NCI-H1436 treated with DMSO at 0.1 percent for 48 hours (cell line): ENCODE results near the gene TBXAS1.

Experiments used
- DNase-seq: peaks from one replicate; lab custom pipeline; 2025; lab: John Stamatoyannopoulos, UW

TBXAS1 gene

GRCh38 chr7:140024585-140024984 is 195.5 kb downstream of the TBXAS1 start:
- no peak for DNase-seq

- DNase-seq: no peak
Measured at GRCh38 chr7:140025241-140025640, 196.2 kb downstream of the TBXAS1 start.

- DNase-seq: no peak
Measured at GRCh38 chr7:140025814-140026433, 196.9 kb downstream of the TBXAS1 start.

GRCh38 chr7:140026935-140027334 is 197.9 kb downstream of the TBXAS1 start:
- DNase-seq: no peak

GRCh38 chr7:140027858-140028257 is 198.8 kb downstream of the TBXAS1 start:
- no peak for DNase-seq

GRCh38 chr7:140028311-140028710 is 199.2 kb downstream of the TBXAS1 start:
- DNase-seq: no peak

GRCh38 chr7:140029072-140029471 is 200.0 kb downstream of the TBXAS1 start:
- DNase-seq: no peak

DNA sequence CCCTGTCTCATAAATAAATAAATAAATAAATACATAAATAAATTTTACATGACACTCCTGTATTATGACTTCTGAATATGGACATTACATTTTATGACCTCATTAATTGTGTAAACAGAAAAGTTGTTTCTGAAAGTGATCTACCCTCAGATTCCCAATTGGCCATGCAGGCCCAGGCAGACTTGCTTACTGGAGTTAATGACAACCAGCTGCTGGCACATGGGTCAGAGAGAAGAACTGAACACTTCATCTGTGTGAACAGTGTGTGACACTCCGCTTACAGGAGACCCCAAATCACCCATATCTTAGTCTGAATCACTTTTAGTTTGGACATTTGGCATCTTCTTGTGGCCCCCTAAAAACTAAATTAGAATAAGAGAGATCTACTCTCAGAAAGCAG is 202.3 kb downstream of the TBXAS1 start:
- DNase-seq: no peak

- no peak for DNase-seq
Measured at GRCh38 chr7:140033036-140033435, 204.0 kb downstream of the TBXAS1 start.

- no peak for DNase-seq
Measured at GRCh38 chr7:140033779-140034363, 204.8 kb downstream of the TBXAS1 start.

DNA sequence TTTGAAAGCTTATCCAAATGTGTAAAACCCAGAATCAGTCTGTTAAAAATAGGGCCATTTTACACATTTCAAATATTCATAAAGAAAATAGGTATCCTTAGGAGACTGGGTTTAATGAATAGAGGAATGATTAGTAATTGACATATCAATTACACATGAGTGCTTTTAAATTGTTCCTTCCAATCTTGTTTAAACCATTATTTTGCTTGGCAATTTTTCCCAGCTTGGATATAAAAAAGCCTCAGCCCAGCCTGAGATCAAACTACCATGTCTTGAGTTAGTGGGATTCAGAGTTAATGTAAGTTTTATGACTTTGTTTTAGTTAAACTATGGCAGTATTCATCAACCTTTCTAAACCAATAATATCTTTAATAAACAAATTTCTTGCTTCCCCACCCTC is 205.4 kb downstream of the TBXAS1 start:
- no peak for DNase-seq

DNA sequence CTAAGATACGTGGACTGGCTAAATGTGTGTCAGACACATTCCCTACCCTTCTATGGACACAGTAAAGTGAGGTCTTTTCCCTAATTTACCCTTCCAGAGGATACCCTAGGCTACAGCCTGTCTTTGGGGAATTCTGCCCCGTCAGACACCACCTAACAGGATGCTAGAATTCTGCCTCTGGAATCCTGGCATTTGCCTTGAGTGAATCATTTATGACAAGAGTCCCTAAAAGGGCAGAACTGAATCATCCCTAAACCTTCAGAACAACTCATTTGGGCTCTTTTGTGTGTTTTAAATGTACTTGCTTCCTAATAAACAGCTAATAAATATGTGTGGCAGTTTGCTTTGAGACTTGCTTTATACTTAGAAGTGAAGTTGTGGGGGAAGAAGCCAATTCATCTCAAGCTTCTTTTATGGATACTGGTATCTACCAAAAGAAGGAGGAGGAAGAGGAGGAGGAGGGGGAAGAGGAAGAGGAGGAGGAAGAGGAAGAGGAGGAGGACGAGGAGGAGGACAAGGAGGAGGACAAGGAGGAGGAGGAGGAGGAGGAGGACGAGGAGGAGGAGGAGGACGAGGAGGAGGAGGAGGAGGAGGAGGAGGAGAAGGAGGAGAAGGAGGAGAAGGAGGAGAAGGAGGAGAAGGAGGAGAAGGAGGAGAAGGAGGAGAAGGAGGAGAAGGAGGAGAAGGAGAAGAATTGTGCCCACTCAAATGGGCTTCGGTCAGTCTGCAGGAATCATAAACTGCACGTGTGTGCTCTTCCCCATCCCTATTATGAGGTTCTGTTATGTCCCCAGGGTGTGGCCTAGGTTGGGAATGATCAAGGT is 206.5 kb downstream of the TBXAS1 start:
- no peak for DNase-seq

- DNase-seq: no peak
Measured at GRCh38 chr7:140036224-140036962, 207.3 kb downstream of the TBXAS1 start.

GRCh38 chr7:140039066-140039465 is 210.0 kb downstream of the TBXAS1 start:
- DNase-seq: no peak

- DNase-seq: no peak
Measured at GRCh38 chr7:140039896-140040295, 210.8 kb downstream of the TBXAS1 start.

GRCh38 chr7:140041659-140042385 is 212.8 kb downstream of the TBXAS1 start:
- DNase-seq: no peak

- no peak for DNase-seq
Measured at GRCh38 chr7:140042386-140042670, 213.3 kb downstream of the TBXAS1 start.

DNA sequence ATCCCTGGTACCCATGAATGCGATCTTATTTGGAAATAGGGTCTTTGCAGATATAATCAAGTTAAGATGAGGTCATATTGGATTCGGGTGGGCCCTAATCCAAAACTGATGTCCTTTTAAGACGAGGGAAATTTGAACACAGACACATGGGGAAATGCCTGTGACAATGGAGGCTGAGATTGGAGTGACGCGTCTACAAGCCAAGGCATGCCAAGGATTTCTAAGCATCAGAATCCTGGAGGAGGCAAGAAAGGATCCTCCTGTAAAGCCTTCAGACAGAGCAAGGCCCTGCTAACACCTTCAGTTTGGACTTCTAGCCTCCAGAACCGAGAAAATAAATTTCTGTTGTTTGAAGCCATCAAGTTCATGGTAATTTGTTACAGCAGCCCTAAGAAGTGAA is 215.2 kb downstream of the TBXAS1 start:
- DNase-seq: no peak

- DNase-seq: no peak
Measured at GRCh38 chr7:140045697-140046096, 216.6 kb downstream of the TBXAS1 start.

GRCh38 chr7:140047197-140047596 is 218.1 kb downstream of the TBXAS1 start:
- DNase-seq: no peak

DNA sequence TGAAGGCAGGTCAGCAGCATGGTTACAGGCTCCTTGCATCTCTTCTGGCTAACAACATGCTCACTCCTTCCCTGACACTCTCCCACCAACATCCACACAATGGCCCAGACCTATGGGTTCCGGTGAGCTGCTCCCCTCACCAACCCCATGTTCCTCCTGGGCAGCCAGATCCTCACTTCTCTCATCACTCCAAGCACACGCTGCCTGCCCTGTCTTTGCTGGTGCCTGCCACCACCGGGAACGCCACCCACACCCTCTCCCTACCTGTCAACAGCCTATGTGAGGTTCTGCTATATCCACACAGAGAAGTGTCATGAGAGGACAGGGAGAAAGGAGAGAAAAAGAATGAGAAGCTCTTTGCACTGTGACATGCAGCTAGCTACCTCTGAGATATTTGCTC is 219.1 kb downstream of the TBXAS1 start:
- no peak for DNase-seq

DNA sequence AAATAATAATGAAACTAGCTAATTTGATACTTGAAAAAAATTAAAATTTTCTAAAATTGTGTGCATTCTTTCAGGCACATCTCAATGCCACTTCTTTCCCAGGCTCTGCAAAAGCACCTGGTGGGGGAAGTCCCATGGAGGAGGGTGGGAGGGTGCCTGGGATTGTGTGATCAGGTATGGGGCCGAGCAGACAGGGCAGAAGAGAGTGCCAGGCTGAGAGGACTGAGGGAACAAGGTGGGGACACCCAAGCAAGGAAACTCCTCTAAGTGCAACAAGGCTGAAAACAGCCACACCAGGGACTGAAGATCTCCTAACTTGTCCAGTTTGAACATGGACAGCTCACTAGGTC is 219.9 kb downstream of the TBXAS1 start:
- DNase-seq: no peak
